Lung (tissue), 12 donors: ENCODE measurements around the gene DHRS11. TPM values are rescaled to one million over a fixed set of nuclear protein-coding genes. Genes with fewer than 3 reads are reported as not detected.

Experiments
- ATAC-seq: fragments of 200-7000 bp; cut with Tn5 transposase; one replicate; pipeline ENCODE4 v1.9.1; 2020; ENCODE audit warnings: moderate number of reproducible peaks; ENCODE audit not compliant: insufficient read depth, low FRiP score
- DNase-seq, 3 donors: peaks; one replicate each; pipeline ENCODE4 v3.0.0-alpha.2; 2013 to 2017
- H3K27ac ChIP-seq, 2 donors: one replicate each; pipeline ENCODE4 v1.5.1; 2013; ENCODE audit warnings: mild to moderate bottlenecking in 2 of 2, moderate library complexity in 2 of 2, control low read depth in 1 of 2, inconsistent platforms in 1 of 2, low read depth in 1 of 2, low read length in 1 of 2
- H3K27me3 ChIP-seq, 3 donors: one replicate each; pipeline ENCODE4 v1.5.1; 2013; ENCODE audit warnings: low read length in 2 of 3; ENCODE audit not compliant: control insufficient read depth in 3 of 3, insufficient read depth in 3 of 3
- H3K36me3 ChIP-seq, 4 donors: one replicate each; pipeline ENCODE4 v1.5.1; 2013; ENCODE audit warnings: low read length in 4 of 4, mild to moderate bottlenecking in 1 of 4, moderate library complexity in 1 of 4; ENCODE audit not compliant: control insufficient read depth in 4 of 4, insufficient read depth in 4 of 4
- H3K4me1 ChIP-seq, 5 donors: one replicate each; pipeline ENCODE4 v1.5.1; 2013; ENCODE audit warnings: low read length in 5 of 5, mild to moderate bottlenecking in 2 of 5, moderate library complexity in 1 of 5; ENCODE audit not compliant: control insufficient read depth in 5 of 5, insufficient read depth in 5 of 5
- H3K4me3 ChIP-seq: one replicate; pipeline ENCODE4 v1.5.1; 2013; ENCODE audit warnings: mild to moderate bottlenecking, control low read depth, moderate library complexity
- H3K9ac ChIP-seq, 2 donors: one replicate each; pipeline ENCODE4 v1.5.1; 2013; ENCODE audit warnings: low read length in 2 of 2, control low read depth in 1 of 2; ENCODE audit not compliant: insufficient read depth in 1 of 2
- H3K9me3 ChIP-seq, 4 donors: one replicate each; pipeline ENCODE4 v1.5.1; 2013; ENCODE audit warnings: low read length in 3 of 4, mild to moderate bottlenecking in 1 of 4, moderate library complexity in 1 of 4; ENCODE audit not compliant: control insufficient read depth in 4 of 4, insufficient read depth in 3 of 4
- WGBS, 2 donors: extraction: QIAGEN DNeasy Blood & Tissue Kit; methylation state at CpG; one replicate each; pipeline ENCODE4 v1.1.7; 2013; 5-methylcytosine and 5-hydroxymethylcytosine counted together
- polyA plus RNA-seq, 2 donors: library from polyadenylated mRNA; stranded (reverse); fragments of 200-250 nt; gene quantifications; one replicate each; pipeline ENCODE4 v1.2.1, GENCODE V29; 2013
- total RNA-seq, 2 donors: library from RNA; depleted of rRNA in 1 of 2; stranded (reverse); fragments of >200 nt in 1 of 2; gene quantifications; one replicate each; pipeline ENCODE4 v1.2.1, GENCODE V29; 2014 to 2021
- TF ChIP-seq, protein P1 (sequence below): IDR thresholded peaks from 2 replicates; pipeline ENCODE4 v1.5.1; 2012; ENCODE audit warnings: mild to moderate bottlenecking; ENCODE audit errors: control extremely low read depth, extremely low read depth
- donor health status: control.
- donor health status: control.
- donor health status: Bipolar disorder and iron deficiency.
- donor health status: healthy.
- donor health status: DM: yes; HTN: yes; CAD: no.

The DHRS11 gene
- total and polyA plus RNA-seq, 4 donors: 3.7 to 9.1 (median 5.7) TPM

DNA sequence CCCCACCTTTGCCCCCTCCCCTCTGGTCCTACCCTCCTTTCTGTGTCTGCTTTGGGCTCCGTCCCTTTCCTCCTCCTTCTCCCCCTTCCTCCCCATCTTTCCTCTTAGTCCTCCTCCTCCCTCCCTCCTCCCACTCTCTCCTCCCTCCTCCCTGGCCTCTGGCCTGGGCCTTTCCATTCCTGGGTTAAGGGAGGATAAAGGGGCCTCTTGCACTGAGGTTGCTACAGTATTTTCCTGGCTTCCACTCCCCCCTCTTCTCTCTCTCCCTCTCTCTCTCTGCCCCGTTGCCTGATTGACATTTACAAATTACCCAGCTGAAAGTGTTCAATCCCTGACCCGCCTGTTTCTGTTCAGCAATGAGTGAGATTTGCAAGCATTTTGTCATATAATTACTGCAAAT lies 53.7 kb downstream of the DHRS11 start:
- H3K4me3 ChIP-seq: no peak overlapping the region
- H3K4me1 ChIP-seq: peaks cover 0 to 8% (median 0%) of the 10 kb centered on the region in 5 donors
- H3K27me3 ChIP-seq: peaks cover 13 to 57% (median 50%) of the 10 kb centered on the region in 3 donors
- ATAC-seq (no peak), DNase-seq (no peak)
- H3K36me3 ChIP-seq: no peaks in the 10 kb centered on the region
- H3K9me3 ChIP-seq: peaks cover 0 to 2% (median 0%) of the 10 kb centered on the region in 4 donors
- H3K27ac ChIP-seq: no peak overlapping the region
- WGBS, 2 donors: 39 to 62% methylated on average over 3 of the region's 3 CpGs
- TF ChIP-seq, protein P1, sequence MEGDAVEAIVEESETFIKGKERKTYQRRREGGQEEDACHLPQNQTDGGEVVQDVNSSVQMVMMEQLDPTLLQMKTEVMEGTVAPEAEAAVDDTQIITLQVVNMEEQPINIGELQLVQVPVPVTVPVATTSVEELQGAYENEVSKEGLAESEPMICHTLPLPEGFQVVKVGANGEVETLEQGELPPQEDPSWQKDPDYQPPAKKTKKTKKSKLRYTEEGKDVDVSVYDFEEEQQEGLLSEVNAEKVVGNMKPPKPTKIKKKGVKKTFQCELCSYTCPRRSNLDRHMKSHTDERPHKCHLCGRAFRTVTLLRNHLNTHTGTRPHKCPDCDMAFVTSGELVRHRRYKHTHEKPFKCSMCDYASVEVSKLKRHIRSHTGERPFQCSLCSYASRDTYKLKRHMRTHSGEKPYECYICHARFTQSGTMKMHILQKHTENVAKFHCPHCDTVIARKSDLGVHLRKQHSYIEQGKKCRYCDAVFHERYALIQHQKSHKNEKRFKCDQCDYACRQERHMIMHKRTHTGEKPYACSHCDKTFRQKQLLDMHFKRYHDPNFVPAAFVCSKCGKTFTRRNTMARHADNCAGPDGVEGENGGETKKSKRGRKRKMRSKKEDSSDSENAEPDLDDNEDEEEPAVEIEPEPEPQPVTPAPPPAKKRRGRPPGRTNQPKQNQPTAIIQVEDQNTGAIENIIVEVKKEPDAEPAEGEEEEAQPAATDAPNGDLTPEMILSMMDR: no peak
- no peak overlapping the region for H3K9ac ChIP-seq

DNA sequence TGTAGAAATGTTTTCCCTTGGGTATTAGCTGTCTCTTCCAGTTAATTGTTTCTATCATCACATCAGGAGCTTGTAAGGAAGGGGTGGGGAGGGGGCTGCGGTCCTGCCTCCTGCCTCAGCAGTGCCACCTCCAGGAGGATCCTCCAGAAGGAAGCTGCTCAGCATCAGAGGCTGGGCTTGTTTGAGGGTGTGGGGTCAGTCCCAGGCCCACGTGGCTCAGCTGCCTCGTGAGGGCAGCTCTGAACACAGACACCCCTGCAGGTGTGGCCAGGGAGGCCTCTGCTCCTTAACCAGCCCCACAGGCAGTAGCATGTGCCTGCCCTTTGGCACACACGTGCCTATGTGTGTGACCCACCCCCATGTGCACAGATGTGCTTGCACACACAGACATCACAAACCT lies 56.0 kb downstream of the DHRS11 start:
- no peak overlapping the region for H3K9ac ChIP-seq
- 27 to 29% methylated on average over 4 of the region's 4 CpGs for WGBS, 2 donors
- no peaks in the 10 kb centered on the region for H3K4me1 ChIP-seq
- H3K36me3 ChIP-seq: no peaks in the 10 kb centered on the region
- H3K9me3 ChIP-seq: peaks cover 0 to 6% (median 0%) of the 10 kb centered on the region in 4 donors
- peaks cover 4 to 44% (median 44%) of the 10 kb centered on the region in 3 donors for H3K27me3 ChIP-seq
- no peak overlapping the region for H3K4me3 ChIP-seq
- TF ChIP-seq, protein P1: no peak
- DNase-seq (no peak), ATAC-seq (no peak)
- no peak overlapping the region for H3K27ac ChIP-seq

DNA sequence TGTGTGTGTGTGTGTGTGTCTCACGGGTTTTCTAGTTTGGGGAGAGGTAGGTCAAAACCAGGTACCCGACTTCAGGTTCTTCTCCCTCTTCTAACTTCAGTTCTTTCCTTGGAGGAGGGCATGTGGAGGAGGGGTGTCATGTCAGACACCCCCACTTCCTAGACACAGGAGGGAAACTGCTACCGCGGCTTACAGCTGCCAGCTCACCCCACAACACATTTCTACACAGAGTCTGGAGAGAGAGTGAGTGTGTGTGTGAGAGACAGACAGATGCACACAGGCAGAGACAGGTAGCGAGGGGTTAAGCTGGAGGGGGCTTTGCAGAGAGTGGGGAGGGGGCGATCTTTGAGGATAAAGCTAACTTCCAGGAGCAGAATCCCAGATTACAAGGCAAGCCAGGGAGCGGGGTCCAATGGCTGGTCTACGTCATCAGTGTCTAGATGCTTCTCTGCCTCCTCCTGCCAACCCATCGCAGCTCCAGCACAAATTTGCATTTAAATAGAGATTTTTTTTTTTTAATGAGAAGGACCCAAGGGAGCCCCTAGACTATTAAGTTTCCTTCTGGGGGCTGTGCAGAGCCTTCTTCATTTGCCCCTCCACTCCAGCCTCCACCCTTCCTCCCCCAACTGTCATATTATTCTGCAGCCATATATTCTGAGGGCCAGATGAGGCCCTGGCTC lies 58.6 kb downstream of the DHRS11 start:
- ATAC-seq: no peak
- H3K9ac ChIP-seq: no peak overlapping the region
- H3K4me1 ChIP-seq: no peaks in the 10 kb centered on the region
- 34 to 45% methylated on average over 8 to 9 of the region's 9 CpGs for WGBS, 2 donors
- TF ChIP-seq, protein P1: no peak
- H3K27ac ChIP-seq: no peak overlapping the region
- H3K27me3 ChIP-seq: peaks cover 4 to 40% (median 25%) of the 10 kb centered on the region in 3 donors
- H3K36me3 ChIP-seq: no peaks in the 10 kb centered on the region
- no peak overlapping the region for H3K4me3 ChIP-seq
- peaks cover 0 to 9% (median 0%) of the 10 kb centered on the region in 4 donors for H3K9me3 ChIP-seq
- no peak for DNase-seq

Other genes with a start within 250 kb of the DHRS11 start
- not detected for gene TBC1D3H, start 203.4 kb upstream of the DHRS11 start, total RNA-seq
- 1 to 10 TPM in 1 of 2 donors, not detected in 1; 1.2 TPM for gene TBC1D3H, start 203.4 kb upstream of the DHRS11 start, polyA plus RNA-seq
- 10 to 100 TPM; 23.0 to 35.2 TPM for gene ZNHIT3, start 105.2 kb upstream of the DHRS11 start, total RNA-seq
- gene ZNHIT3, start 105.2 kb upstream of the DHRS11 start, polyA plus RNA-seq: 10 to 100 TPM; 32.7 to 34.5 TPM
- 10 to 100 TPM; 40.2 to 66.6 TPM for gene MYO19, start 57.0 kb upstream of the DHRS11 start, total RNA-seq
- 10 to 100 TPM; 26.5 to 29.8 TPM for gene MYO19, start 57.0 kb upstream of the DHRS11 start, polyA plus RNA-seq
- gene PIGW, start 56.9 kb upstream of the DHRS11 start, total RNA-seq: 10 to 100 TPM in 1 of 2 donors, 1 to 10 TPM in 1; 6.2 to 15.4 TPM
- 10 to 100 TPM in 1 of 2 donors, 1 to 10 TPM in 1; 8.0 to 13.2 TPM for gene PIGW, start 56.9 kb upstream of the DHRS11 start, polyA plus RNA-seq
- 10 to 100 TPM; 71.9 to 86.7 TPM for gene GGNBP2, start 47.0 kb upstream of the DHRS11 start, total RNA-seq
- gene GGNBP2, start 47.0 kb upstream of the DHRS11 start, polyA plus RNA-seq: 10 to 100 TPM; 40.0 to 45.1 TPM
- 1 to 10 TPM; 3.5 to 9.9 TPM for gene MRM1, start 9.7 kb downstream of the DHRS11 start, total RNA-seq
- gene MRM1, start 9.7 kb downstream of the DHRS11 start, polyA plus RNA-seq: 1 to 10 TPM; 7.3 to 8.2 TPM